GM10248 (cell line): ENCODE results near the gene ESR1.

Experiments used
- CTCF ChIA-PET: fragments of 300-600 bp; sonication (Branson Sonifier 250); formaldehyde crosslinking; extraction: SDS; loops from one replicate; lab custom pipeline; 2021; ENCODE audit warnings: antibody characterized with exemption; lab: Yijun Ruan, JAX
- POLR2A ChIA-PET: fragments of 350-650 bp; sonication (Branson Sonifier 250); formaldehyde crosslinking; extraction: SDS; loops from one replicate; lab custom pipeline; 2020; ENCODE audit warnings: antibody characterized with exemption; lab: Yijun Ruan, JAX
- DNase-seq: peaks from one replicate; pipeline ENCODE4 v3.0.0; 2012; ENCODE audit errors: extremely low spot score
- CTCF ChIP-seq: IDR thresholded peaks from 2 replicates; pipeline ENCODE4 v1.5.1; 2012; ENCODE audit warnings: mild to moderate bottlenecking, low read depth; ENCODE audit errors: extremely low read depth, missing control alignments, control extremely low read depth

Gene ESR1

GRCh38 chr6:152121910-152122309 lies 314.4 kb downstream of the ESR1 start:
- no peak for TF ChIP-seq CTCF
- ChIA-PET CTCF (interaction anchor here (1.3 to 2.3 kb wide), 2 partner anchors 23 to 356 kb away, joined by 3 to 7 read pairs; no protein-coding TSS in a partner anchor), POLR2A (no interaction called here)
- DNase-seq = no peak

- ChIA-PET POLR2A (no interaction called here), CTCF (interaction anchor here (1.0 to 2.3 kb wide), 3 partner anchors 9 to 357 kb away, joined by 3 to 7 read pairs (median 3); no protein-coding TSS in a partner anchor)
- no peak for TF ChIP-seq CTCF
- no peak for DNase-seq
These were observed 315.0 kb downstream of the ESR1 start for GRCh38 chr6:152122434-152122833.

DNA sequence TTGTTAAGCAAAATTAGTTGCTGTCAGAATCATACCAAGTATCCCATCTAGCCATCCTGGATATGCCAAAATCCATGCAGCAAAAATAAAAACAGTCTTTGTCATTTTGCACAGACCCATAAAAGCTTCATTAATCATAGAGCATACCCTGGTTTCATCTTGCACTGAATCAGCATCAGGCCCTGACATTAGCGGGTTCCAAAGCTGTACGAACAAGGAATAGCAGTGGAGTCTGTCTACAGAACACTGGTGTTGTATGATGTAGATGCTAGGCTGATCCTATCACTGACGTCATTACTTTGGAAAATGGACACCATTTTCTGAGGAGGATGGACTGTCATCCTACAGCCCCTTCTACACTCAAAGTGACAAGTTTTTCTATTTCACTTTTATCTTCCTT lies 315.6 kb downstream of the ESR1 start:
- ChIA-PET POLR2A (no interaction called here), CTCF (interaction anchor here (1.0 to 2.3 kb wide), 5 partner anchors 8 to 433 kb away, joined by 3 to 7 read pairs (median 4); no protein-coding TSS in a partner anchor)
- DNase-seq = no peak
- no peak for TF ChIP-seq CTCF

DNA sequence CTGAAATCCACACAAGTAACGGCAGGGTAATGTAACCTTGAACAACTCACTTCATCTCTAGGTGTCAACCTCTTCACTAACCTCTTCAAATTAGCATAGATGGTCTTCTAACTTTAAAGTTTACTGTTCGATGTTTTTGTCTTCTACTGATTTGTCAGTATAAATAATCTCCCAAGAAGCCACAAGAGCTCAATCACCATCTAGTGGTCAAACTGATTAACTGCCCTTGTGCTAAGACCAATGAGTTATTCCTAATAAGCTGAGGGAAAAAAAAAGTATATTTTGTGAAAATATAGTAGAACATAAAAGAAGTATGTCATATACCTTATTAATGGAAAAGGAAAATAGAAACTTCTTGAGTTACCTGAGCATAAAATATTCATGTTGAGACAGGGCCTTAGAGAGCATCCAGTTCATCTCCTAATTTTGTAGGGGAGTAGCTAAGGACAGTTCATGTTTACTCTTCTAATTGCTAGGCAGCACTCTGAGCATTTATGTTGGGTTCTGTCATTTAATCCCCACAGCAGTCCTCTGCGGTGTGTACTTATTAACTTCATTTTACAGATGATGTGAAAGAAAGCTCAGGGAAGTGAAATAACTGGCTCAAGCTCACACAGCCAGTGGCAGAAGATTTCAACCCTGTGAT lies 317.1 kb downstream of the ESR1 start:
- CTCF ChIA-PET = interaction anchor here (0.7 to 2.4 kb wide), 23 partner anchors 7 to 434 kb away, joined by 3 to 12 read pairs (median 3); no protein-coding TSS in a partner anchor
- peak; percentile 59 for TF ChIP-seq CTCF
- DNase-seq = peak; percentile 54
- POLR2A ChIA-PET = no interaction called here

DNA sequence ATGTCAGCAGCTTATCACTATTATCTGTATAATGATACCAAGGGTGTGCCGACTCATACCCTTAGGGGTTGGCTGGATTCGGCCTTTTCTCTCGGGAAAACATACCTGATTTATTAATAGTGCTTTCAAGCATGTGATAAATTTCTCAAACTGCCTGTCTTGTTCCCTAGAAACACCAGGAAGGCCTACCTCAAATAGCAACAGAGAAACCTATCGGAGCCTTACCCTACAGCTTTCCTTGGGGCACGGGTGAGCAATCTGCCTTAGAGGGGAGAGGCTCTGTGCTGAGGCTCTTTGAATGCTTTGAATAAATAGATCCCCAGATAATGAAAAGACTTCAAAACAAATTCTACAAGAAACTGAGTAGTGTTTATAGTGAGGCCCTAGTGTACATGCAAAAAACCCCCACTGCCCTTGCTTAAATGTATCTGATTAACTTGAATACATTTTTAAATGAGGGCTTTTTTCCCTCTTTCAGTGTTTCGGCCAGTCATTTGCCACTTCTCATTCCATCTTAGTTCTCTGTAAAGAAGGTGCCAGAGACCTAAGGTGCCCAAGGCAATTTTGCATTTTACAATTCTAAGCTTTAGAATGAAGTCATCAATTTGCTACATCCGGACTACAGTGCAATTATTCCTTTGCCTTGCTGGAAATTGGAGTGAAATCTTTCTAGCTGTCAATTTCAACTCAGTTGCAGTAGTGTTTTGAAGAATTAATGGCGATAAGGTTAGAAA lies 320.1 kb downstream of the ESR1 start:
- ChIA-PET POLR2A (no interaction called here), CTCF (interaction anchor here (0.8 to 1.1 kb wide), 2 partner anchors 363 to 397 kb away, joined by 3 to 4 read pairs; no protein-coding TSS in a partner anchor)
- TF ChIP-seq CTCF = no peak
- no peak for DNase-seq

GRCh38 chr6:152129691-152130151 lies 322.2 kb downstream of the ESR1 start:
- POLR2A ChIA-PET = no interaction called here
- CTCF ChIA-PET = no interaction called here
- no peak for DNase-seq
- no peak for TF ChIP-seq CTCF
